Glutamatergic neuron (in vitro differentiated cells): ENCODE results near the gene HTR3C. TPM values are rescaled to one million over a fixed set of nuclear protein-coding genes. Genes with fewer than 3 reads are reported as not detected.

ENCODE experiments used
- DNase-seq: peaks from one replicate; pipeline ENCODE4 v3.0.0; 2022
- H3K27ac Mint-ChIP-seq: one replicate; pipeline ENCODE4 v1.8.0; 2020; ENCODE audit warnings: mild to moderate bottlenecking, mixed read lengths, inconsistent platforms; ENCODE audit not compliant: unreplicated experiment
- H3K27me3 Mint-ChIP-seq: one replicate; pipeline ENCODE4 v1.8.0; 2020; ENCODE audit warnings: mild to moderate bottlenecking, moderate library complexity, mixed read lengths, inconsistent platforms; ENCODE audit not compliant: unreplicated experiment
- H3K36me3 Mint-ChIP-seq: one replicate; pipeline ENCODE4 v1.8.0; 2020; ENCODE audit warnings: mild to moderate bottlenecking, mixed read lengths, inconsistent platforms; ENCODE audit not compliant: unreplicated experiment
- H3K4me1 Mint-ChIP-seq: one replicate; pipeline ENCODE4 v1.8.0; 2020; ENCODE audit warnings: mild to moderate bottlenecking, low read depth, mixed read lengths, inconsistent platforms; ENCODE audit not compliant: unreplicated experiment
- H3K4me3 Mint-ChIP-seq: one replicate; pipeline ENCODE4 v1.8.0; 2020; ENCODE audit warnings: mild to moderate bottlenecking, mixed read lengths, inconsistent platforms; ENCODE audit not compliant: unreplicated experiment
- H3K9me3 Mint-ChIP-seq: one replicate; pipeline ENCODE4 v1.8.0; 2020; ENCODE audit warnings: mild to moderate bottlenecking, moderate library complexity, mixed read lengths, inconsistent platforms; ENCODE audit not compliant: unreplicated experiment
- CTCF ChIP-seq: fragments of 200-600 bp; sonication (generic); IDR thresholded peaks from one replicate; pipeline ENCODE4 v1.5.0; 2021; ENCODE audit not compliant: partially characterized antibody, unreplicated experiment
- total RNA-seq: library from RNA; stranded (reverse); fragmentation: NEBNext Ultra II Directional; extraction: Animal tissue kit (Norgen Biotek cat#: 25700); gene quantifications from one replicate; pipeline ENCODE4 v1.2.1, GENCODE V29; 2021; ENCODE audit not compliant: unreplicated experiment

HTR3C gene
- total RNA-seq, 1 donor from 2014 or later: not detected

- Mint-ChIP-seq H3K36me3 (peaks cover 5% of the 10 kb centered on the region), H3K9me3 (peaks cover 11% of the 10 kb centered on the region), H3K27me3 (peaks cover 3% of the 10 kb centered on the region), H3K4me3 (peak overlapping the region; percentile 99), H3K27ac (peak overlapping the region; percentile 96), H3K4me1 (peaks cover 24% of the 10 kb centered on the region)
- TF ChIP-seq CTCF: no peak
- no peak for DNase-seq
Measured at GRCh38 chr3:184016169-184016570, 36.7 kb upstream of the HTR3C start.

- Mint-ChIP-seq H3K9me3 (peaks cover 11% of the 10 kb centered on the region), H3K27me3 (peaks cover 3% of the 10 kb centered on the region), H3K4me3 (peak overlapping the region; percentile 99), H3K36me3 (peaks cover 5% of the 10 kb centered on the region), H3K27ac (peak overlapping the region; percentile 98), H3K4me1 (peaks cover 24% of the 10 kb centered on the region)
- DNase-seq: peak; percentile 77
- TF ChIP-seq CTCF: peak; percentile 100
Measured at GRCh38 chr3:184016811-184017671, 35.8 kb upstream of the HTR3C start.

- peaks cover 24% of the 10 kb centered on the region for H3K4me1 Mint-ChIP-seq
- DNase-seq: peak; percentile 95
- H3K27ac Mint-ChIP-seq: peak within 1 kb of the TSS; percentile 98
- peaks cover 3% of the 10 kb centered on the region for H3K27me3 Mint-ChIP-seq
- no peaks in the 10 kb centered on the region for H3K36me3 Mint-ChIP-seq
- H3K4me3 Mint-ChIP-seq: peak within 1 kb of the TSS; percentile 99
- H3K9me3 Mint-ChIP-seq: peaks cover 11% of the 10 kb centered on the region
- TF ChIP-seq CTCF: peak; percentile 81
Measured at GRCh38 chr3:184017672-184018423, 35.0 kb upstream of the HTR3C start, which contains the start of gene ABCC5. TSS of gene ABCC5 (minus strand) at chr3:184017884. CDS start at chr3:184014392, 3,492 bp downstream.

GRCh38 chr3:184018424-184018973 is 34.3 kb upstream of the HTR3C start:
- peaks cover 3% of the 10 kb centered on the region for H3K27me3 Mint-ChIP-seq
- peaks cover 24% of the 10 kb centered on the region for H3K4me1 Mint-ChIP-seq
- H3K4me3 Mint-ChIP-seq: peak overlapping the region; percentile 99
- no peaks in the 10 kb centered on the region for H3K36me3 Mint-ChIP-seq
- peak overlapping the region; percentile 98 for H3K27ac Mint-ChIP-seq
- peaks cover 11% of the 10 kb centered on the region for H3K9me3 Mint-ChIP-seq
- no peak for DNase-seq
- no peak for TF ChIP-seq CTCF
